Activated T-helper 1 cell treated with Interleukin-2 at 50 U/mL for 16 hours (primary cell): ENCODE data around the gene ANKS1A.

Source experiments
- DNase-seq: peaks from one replicate; pipeline ENCODE4 v3.0.0-alpha.2; 2020; ENCODE audit warnings: low read depth

ANKS1A gene

GRCh38 chr6:35021004-35021403 lies 131.9 kb downstream of the ANKS1A start:
- no peak for DNase-seq

DNA sequence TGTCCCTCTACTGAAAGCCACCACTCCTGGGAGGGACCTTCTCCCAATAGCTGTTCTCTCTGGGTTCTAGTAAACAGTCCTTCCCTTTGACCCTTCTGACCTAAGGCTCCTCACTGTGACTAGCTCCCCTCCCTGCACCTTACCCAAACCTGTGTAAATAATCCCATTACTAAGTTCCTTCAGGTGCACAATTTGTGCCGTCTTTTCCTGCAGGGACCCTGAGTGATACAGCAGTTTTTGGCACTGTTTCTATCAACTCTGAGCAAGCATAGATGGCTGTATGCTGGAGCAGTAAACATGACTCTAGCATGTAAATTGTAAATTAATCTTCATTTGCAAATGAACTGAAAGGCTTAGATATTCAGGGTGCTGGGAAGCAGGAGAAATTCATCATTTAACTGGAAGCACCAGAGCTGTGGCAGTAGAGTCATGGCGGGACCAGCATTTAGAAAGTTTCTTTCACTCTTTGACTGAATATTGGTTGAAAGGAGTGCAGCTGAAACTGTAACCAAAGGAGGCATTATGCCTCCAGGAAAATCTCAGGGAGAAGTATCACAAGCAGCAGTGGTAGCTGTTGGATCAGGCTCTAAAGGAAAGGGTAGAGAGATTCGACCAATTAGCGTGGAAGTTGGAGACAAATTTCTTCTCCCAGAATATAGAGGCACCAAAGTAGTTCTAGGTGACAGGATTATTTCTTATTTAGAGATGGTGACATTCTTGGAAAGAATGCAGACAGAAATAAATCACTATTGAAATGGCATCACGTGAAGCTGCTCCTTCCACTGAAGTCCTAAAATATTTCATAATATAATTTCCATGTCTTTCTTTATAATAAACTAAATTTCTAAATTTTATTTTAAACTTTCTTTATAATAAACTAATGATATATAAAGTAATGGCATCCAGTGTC lies 134.3 kb downstream of the ANKS1A start:
- no peak for DNase-seq

- no peak for DNase-seq
Measured at GRCh38 chr6:35024551-35025054, 135.5 kb downstream of the ANKS1A start.

- DNase-seq: no peak
Measured at GRCh38 chr6:35025232-35026188, 136.5 kb downstream of the ANKS1A start.

DNA sequence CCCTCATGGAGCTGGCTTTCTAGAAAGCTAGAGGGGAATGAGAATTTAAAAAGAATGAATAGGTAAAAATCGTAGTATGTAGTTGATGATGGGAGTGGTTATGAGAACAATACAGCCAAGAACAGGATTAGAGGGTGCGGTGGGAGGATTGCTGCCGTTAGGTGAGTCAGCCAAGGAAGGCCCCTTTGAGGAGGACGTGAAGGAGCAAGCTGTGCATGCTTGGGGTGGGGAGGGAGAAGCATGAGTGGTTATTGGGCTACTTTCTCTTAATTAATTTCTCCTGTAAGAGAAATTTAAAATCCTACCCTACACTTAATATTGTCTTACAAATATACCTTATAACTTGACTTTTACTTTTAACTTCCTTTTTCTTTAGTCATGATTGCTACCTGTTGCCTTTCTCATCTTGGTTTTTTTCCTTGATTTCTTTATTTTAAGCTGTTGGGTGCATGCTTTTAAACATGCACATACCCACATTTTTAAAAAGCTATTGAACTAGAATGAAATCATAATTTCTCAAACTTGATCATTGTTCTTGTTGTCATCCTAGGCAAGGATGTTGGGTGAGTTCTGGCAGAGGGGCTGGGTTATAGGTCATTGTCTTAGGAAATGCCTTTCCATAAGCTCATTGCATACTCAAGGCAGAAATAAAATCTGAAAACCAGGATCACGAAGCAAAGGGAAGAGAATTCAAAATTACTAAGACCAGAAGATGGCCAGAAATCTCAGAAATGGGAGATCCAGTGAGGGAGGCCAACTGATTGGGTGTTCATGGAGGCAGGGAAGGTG lies 137.6 kb downstream of the ANKS1A start:
- DNase-seq: no peak

GRCh38 chr6:35027807-35028206 lies 138.8 kb downstream of the ANKS1A start:
- no peak for DNase-seq

DNA sequence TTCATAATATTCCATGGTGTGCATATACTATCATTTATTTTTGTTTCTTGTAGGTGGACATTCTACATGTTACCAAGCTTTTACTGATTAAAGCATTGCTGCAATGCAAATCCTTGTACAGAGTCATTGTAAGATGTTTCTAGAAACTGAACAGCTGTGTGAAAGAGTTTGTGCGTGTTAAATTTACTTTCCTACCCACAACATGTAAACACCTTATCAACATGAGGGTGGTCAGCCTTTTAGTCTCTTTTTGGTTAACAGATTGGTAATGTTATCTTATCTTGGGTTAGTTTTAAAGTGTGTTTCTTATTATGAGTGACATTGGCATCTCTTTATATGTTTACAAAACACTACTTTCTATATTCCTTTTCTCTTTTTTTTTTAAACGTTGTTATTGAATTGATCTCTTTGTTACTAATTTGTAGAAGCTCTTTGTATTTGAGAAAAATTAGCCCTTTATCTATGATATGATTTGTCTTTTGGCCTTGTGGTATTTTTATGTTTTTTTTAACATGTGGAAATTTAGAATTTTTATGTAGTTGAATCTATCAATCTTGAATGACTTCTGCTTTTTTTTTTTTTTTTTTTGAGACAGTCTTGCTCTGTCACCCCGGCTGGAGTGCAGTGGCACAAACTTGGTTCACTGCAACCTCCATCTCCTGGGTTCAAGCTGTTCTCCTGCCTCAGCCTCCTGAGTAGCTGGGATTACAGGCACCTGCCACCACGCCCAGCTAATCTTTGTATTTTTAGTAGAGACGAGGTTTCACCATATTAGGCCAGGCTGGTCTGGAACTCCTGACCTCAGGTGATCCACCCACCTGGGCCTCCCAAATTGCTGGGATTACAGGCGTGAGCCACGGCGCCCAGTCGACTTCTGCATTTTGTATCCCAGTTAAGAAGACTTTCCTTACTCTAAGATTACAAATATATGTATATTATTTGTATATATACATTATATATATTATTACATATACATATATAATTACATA lies 140.0 kb downstream of the ANKS1A start:
- no peak for DNase-seq

- DNase-seq: no peak
Measured at GRCh38 chr6:35030099-35030498, 141.0 kb downstream of the ANKS1A start.

GRCh38 chr6:35031611-35032529 lies 142.8 kb downstream of the ANKS1A start:
- DNase-seq: no peak

GRCh38 chr6:35033683-35034082 lies 144.6 kb downstream of the ANKS1A start:
- no peak for DNase-seq

DNA sequence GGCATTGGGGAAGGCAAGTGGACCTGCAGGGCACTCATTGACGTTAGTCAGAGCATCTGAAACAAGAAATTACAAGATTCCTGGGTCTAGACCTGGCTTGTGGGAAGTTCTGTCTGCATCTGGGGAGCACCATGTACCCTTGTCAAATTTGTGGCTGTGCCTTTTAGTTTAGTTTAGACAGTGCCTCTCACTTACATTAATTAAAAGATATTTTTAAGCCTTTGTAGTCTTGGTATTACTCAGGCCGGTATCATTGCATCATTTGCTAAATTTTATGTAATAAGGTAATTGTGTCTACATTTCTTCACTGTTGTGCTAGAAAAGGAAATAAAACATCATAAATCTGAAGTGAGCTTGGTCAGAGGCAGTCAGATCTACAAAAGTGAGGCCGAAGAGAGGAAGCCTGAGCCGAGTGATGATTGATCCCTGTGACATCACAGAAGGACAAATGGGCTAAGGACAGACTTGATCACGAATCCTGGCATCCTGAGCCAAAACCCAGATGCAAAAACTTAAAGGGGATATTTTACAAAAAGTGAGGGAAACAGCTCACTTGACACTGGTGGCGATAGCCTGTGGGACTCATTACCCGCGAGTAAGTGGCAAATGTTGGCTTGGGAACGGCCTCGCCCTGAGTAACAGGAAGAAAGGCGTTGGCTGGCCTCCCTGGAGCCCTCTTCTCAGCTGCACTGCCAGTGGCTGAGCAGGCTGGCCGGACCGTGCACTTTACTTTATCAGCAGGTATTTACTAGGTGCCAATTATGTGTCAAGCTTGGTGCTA lies 145.5 kb downstream of the ANKS1A start:
- DNase-seq: no peak

- DNase-seq: no peak
Measured at GRCh38 chr6:35035481-35036030, 146.5 kb downstream of the ANKS1A start.

- DNase-seq: no peak
Measured at GRCh38 chr6:35036059-35036827, 147.2 kb downstream of the ANKS1A start.

- no peak for DNase-seq
Measured at GRCh38 chr6:35036828-35037663, 148.0 kb downstream of the ANKS1A start.

DNA sequence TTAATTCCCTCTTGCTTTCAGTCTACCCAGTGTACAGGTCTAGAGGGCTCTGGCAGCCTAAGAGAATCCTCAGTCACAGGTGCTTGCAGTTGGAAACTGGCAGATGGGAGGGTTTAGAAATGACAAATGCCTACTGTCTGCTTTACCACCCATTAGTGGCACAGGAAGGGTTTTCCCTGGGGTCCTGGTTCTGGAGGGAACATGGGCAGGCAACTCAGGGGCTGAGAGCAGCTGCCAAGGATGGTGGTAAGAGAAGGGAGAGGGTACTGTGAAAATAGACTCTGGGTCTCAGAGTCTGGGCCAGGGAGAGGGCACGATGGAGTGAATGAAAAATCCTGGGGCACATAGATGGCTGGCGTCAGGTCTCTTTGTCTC lies 148.6 kb downstream of the ANKS1A start:
- DNase-seq: no peak

DNA sequence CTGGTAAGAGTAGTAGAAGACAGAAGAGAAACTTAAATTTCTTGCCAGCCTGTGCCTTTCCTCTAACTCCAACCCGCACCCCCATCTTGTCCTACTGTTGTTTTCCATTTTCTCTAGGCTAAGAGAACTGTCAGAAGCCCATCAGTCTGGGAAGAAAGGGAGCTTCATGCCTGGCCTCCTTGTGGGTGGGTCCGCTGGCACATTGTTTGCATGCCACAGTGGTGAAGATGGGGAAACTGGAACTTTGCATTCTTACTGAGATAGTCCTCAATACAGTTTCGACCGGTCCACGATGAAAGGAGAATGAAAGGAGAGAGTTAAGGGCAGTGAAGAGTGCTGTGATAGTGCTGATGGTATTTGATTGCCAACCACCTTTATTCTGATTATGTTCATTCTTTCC lies 149.0 kb downstream of the ANKS1A start:
- DNase-seq: no peak

DNA sequence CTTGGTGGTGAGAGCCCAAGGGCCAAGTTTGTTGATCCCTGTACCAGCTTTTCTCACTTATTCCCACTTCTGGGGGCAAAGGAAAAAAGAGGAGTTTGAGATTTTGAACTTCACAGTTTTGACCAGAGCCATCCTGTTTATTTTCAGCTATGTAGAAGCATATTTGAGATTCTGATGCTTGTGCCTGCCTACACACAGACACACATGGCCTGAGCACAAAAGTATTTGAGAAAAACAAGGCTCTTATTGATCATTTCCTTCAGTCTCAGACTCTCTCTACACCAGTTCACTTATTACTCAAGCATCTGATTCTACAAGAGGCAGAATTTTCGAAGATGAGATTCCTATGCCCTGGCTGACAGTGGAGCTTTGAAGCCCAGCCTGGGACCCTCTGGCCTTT lies 151.3 kb downstream of the ANKS1A start:
- no peak for DNase-seq
